HG03045 (cell line): ENCODE results near the gene ELOVL5.
A peak's percentile ranks its signal among the peaks of the same experiment; 100 is the strongest.

Experiments
- ATAC-seq: cut with Tn5 transposase; IDR thresholded peaks from one replicate; pipeline ENCODE4 v1.9.1; 2021; ENCODE audit warnings: mild to moderate bottlenecking, moderate library complexity; ENCODE audit not compliant: unreplicated experiment

The ELOVL5 gene

GRCh38 chr6:53244958-53245357 lies 103.8 kb downstream of the ELOVL5 start:
- peak; percentile 70 for ATAC-seq

GRCh38 chr6:53244399-53244931 lies 104.3 kb downstream of the ELOVL5 start:
- no peak for ATAC-seq

- ATAC-seq = no peak
Observed at GRCh38 chr6:53241938-53242337, 106.8 kb downstream of the ELOVL5 start.

- no peak for ATAC-seq
Observed at GRCh38 chr6:53240761-53241160, 108.0 kb downstream of the ELOVL5 start.

GRCh38 chr6:53240139-53240538 lies 108.6 kb downstream of the ELOVL5 start:
- ATAC-seq = no peak

- ATAC-seq = peak; percentile 57
Observed at GRCh38 chr6:53239526-53239925, 109.2 kb downstream of the ELOVL5 start.

GRCh38 chr6:53238311-53238710 lies 110.4 kb downstream of the ELOVL5 start:
- ATAC-seq = no peak

GRCh38 chr6:53236241-53236640 lies 112.5 kb downstream of the ELOVL5 start:
- ATAC-seq = no peak

- ATAC-seq = no peak
Observed at GRCh38 chr6:53235508-53235907, 113.2 kb downstream of the ELOVL5 start.

GRCh38 chr6:53233309-53233708 lies 115.4 kb downstream of the ELOVL5 start:
- ATAC-seq = no peak

- ATAC-seq = no peak
Observed at GRCh38 chr6:53230775-53231467, 117.8 kb downstream of the ELOVL5 start.

- ATAC-seq = no peak
Observed at GRCh38 chr6:53227847-53228246, 120.9 kb downstream of the ELOVL5 start.

- ATAC-seq = no peak
Observed at GRCh38 chr6:53220605-53221004, 128.1 kb downstream of the ELOVL5 start.
